Lower lobe of right lung (tissue), 2 donors: ENCODE data around the gene CTNNA2. TPM values are rescaled to one million over a fixed set of nuclear protein-coding genes. Genes with fewer than 3 reads are reported as not detected.

ENCODE experiments used
- ATAC-seq, 2 donors: fragments of 200-7000 bp; cut with Tn5 transposase; one replicate each; pipeline ENCODE4 v1.9.1; 2020 to 2022; ENCODE audit warnings: mild to moderate bottlenecking in 2 of 2, moderate library complexity in 2 of 2
- DNase-seq: peaks from one replicate; pipeline ENCODE4 v3.0.0-alpha.2; 2020
- H3K27ac ChIP-seq: fragments of 200-600 bp; one replicate; pipeline ENCODE4 v1.8.0; 2022
- H3K27me3 ChIP-seq: fragments of 200-600 bp; one replicate; pipeline ENCODE4 v1.8.0; 2022; ENCODE audit warnings: low read depth
- H3K36me3 ChIP-seq: fragments of 200-600 bp; one replicate; pipeline ENCODE4 v1.8.0; 2022; ENCODE audit warnings: mild to moderate bottlenecking
- H3K4me1 ChIP-seq: fragments of 200-600 bp; one replicate; pipeline ENCODE4 v1.8.0; 2022
- H3K4me3 ChIP-seq: fragments of 200-600 bp; one replicate; pipeline ENCODE4 v1.8.0; 2022; ENCODE audit warnings: mild to moderate bottlenecking
- H3K9me3 ChIP-seq: fragments of 200-600 bp; one replicate; pipeline ENCODE4 v1.8.0; 2022
- CTCF ChIP-seq: fragments of 200-600 bp; IDR thresholded peaks from one replicate; pipeline ENCODE4 v1.8.0; 2022; ENCODE audit warnings: antibody characterized with exemption, mild to moderate bottlenecking
- intact Hi-C: fragments of 100-400 bp; cut with DNase I; formaldehyde crosslinking; loops from one replicate; pipeline ENCODE4 v1.11.0; 2022
- total RNA-seq: library from RNA; stranded (reverse); fragmentation: NEBNext Ultra II Directional; extraction: Animal tissue kit (Norgen Biotek cat#: 25700); gene quantifications from one replicate; pipeline ENCODE4 v1.2.1, GENCODE V29; 2021
- donor health status: DM: no; HTN: yes; CAD: no; lungs with severe emphysema.

Gene CTNNA2
- total RNA-seq, 1 donor from 2014 or later = not detected

- DNase-seq = no peak
- no peaks in the 10 kb centered on the region for H3K36me3 ChIP-seq
- H3K9me3 ChIP-seq = no peaks in the 10 kb centered on the region
- no peak overlapping the region for H3K4me3 ChIP-seq
- H3K27ac ChIP-seq = no peak overlapping the region
- no peak for ATAC-seq
- no peak for TF ChIP-seq CTCF
- H3K4me1 ChIP-seq = no peaks in the 10 kb centered on the region
- no peaks in the 10 kb centered on the region for H3K27me3 ChIP-seq
- intact Hi-C loops = no loop called here
These were observed 334.0 kb downstream of the CTNNA2 start for GRCh38 chr2:79846878-79847277.

GRCh38 chr2:79849241-79849640 lies 336.4 kb downstream of the CTNNA2 start:
- no peak for ATAC-seq
- TF ChIP-seq CTCF = no peak
- DNase-seq = no peak
- Histone ChIP-seq H3K27me3 (no peaks in the 10 kb centered on the region), H3K4me1 (no peaks in the 10 kb centered on the region), H3K4me3 (no peak overlapping the region), H3K36me3 (no peaks in the 10 kb centered on the region), H3K9me3 (no peaks in the 10 kb centered on the region), H3K27ac (no peak overlapping the region)
- intact Hi-C loops = no loop called here

- no peak for TF ChIP-seq CTCF
- Histone ChIP-seq H3K27ac (no peak overlapping the region), H3K4me3 (no peak overlapping the region), H3K36me3 (no peaks in the 10 kb centered on the region), H3K4me1 (no peaks in the 10 kb centered on the region), H3K9me3 (no peaks in the 10 kb centered on the region), H3K27me3 (no peaks in the 10 kb centered on the region)
- no peak for ATAC-seq
- intact Hi-C loops = no loop called here
- DNase-seq = no peak
These were observed 337.1 kb downstream of the CTNNA2 start for GRCh38 chr2:79849949-79850348.

GRCh38 chr2:79850912-79851311 lies 338.1 kb downstream of the CTNNA2 start:
- intact Hi-C loops = no loop called here
- no peak for TF ChIP-seq CTCF
- Histone ChIP-seq H3K27me3 (no peaks in the 10 kb centered on the region), H3K27ac (no peak overlapping the region), H3K9me3 (no peaks in the 10 kb centered on the region), H3K4me1 (no peaks in the 10 kb centered on the region), H3K36me3 (no peaks in the 10 kb centered on the region), H3K4me3 (no peak overlapping the region)
- DNase-seq = no peak
- no peak for ATAC-seq

GRCh38 chr2:79855264-79856006 lies 342.6 kb downstream of the CTNNA2 start:
- intact Hi-C loops = no loop called here
- H3K27ac ChIP-seq = no peak overlapping the region
- ATAC-seq (no peak), DNase-seq (no peak)
- H3K4me1 ChIP-seq = no peaks in the 10 kb centered on the region
- no peaks in the 10 kb centered on the region for H3K9me3 ChIP-seq
- no peaks in the 10 kb centered on the region for H3K27me3 ChIP-seq
- no peaks in the 10 kb centered on the region for H3K36me3 ChIP-seq
- no peak for TF ChIP-seq CTCF
- no peak overlapping the region for H3K4me3 ChIP-seq
